ENCODE results near the gene CCDC7.

CCDC7 gene

DNA sequence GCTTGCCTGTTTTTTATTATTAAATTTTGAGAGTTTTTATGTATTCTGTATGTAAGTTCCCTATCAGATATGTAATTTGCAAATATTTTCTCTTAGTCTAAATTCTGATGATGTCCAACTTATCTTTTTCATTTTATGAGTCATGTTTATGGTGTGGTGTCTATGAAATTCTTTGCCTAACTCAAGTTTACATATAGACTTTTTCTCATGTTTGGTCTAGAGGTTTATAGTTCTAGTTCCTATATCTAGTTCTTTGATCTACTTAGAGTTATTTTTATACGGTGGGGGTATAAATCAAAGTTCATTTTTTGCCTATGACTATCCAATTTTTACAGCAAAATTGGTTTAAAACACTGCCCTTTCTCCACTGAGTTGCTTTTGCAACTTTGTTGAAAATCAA lies 26.3 kb upstream of the CCDC7 start:
- TF ChIP-seq TCF4 (CRISPR knock-in tag; IDR thresholded peaks at IDR 0.05; ENCODE audit: borderline replicate concordance) (no peak), POU6F1 (CRISPR knock-in tag; IDR thresholded peaks at IDR 0.05; ENCODE audit: borderline replicate concordance, low read depth) (no peak), RARB (CRISPR knock-in tag; IDR thresholded peaks at IDR 0.05) (no peak), GLIS3 (CRISPR knock-in tag; IDR thresholded peaks at IDR 0.05) (no peak), BACH2 (CRISPR knock-in tag; IDR thresholded peaks at IDR 0.05; ENCODE audit: borderline replicate concordance) (no peak)
- no peak for ATAC-seq

- ATAC-seq, result no peak
These were observed 19.8 kb upstream of the CCDC7 start for GRCh38 chr10:32426186-32426585.

DNA sequence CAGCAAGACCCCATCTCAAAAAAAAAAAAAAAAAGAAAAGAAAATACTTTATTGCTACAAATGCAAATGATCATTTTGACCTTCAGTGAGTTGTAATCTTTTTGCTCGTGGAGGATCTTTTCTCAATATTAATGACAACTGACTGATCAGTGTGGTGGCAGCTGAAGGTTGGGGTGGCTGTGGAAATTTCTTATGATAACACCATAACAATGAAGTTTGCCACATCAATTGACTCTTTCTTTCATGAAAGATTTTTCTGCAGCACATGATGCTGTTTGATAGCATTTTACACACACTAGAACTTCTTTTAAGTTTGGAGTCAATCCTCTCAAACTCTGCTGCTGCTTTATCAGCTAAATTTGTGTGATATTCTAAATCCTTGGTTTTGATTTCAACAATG lies 12.4 kb upstream of the CCDC7 start:
- ATAC-seq, result no peak
- TF ChIP-seq PATZ1 (CRISPR knock-in tag; IDR thresholded peaks at IDR 0.05; ENCODE audit: borderline replicate concordance) (no peak), ZNF565 (CRISPR knock-in tag; conservative IDR thresholded peaks at IDR 0.05; ENCODE audit: low read depth) (no peak), TSHZ2 (CRISPR knock-in tag; IDR thresholded peaks at IDR 0.05) (no peak), ZC3H10 (CRISPR knock-in tag; IDR thresholded peaks at IDR 0.05) (no peak), BACH2 (CRISPR knock-in tag; IDR thresholded peaks at IDR 0.05; ENCODE audit: borderline replicate concordance) (no peak), GLIS3 (CRISPR knock-in tag; IDR thresholded peaks at IDR 0.05) (no peak)

More at GRCh38 chr10:32426186-32426585, 19.8 kb upstream of the CCDC7 start:
- TF ChIP-seq POU6F1 (CRISPR knock-in tag; IDR thresholded peaks at IDR 0.05; ENCODE audit: borderline replicate concordance, low read depth) (no peak), BACH2 (CRISPR knock-in tag; IDR thresholded peaks at IDR 0.05; ENCODE audit: borderline replicate concordance) (no peak), ZFP30 (CRISPR knock-in tag; IDR thresholded peaks at IDR 0.05) (no peak), GLIS3 (CRISPR knock-in tag; IDR thresholded peaks at IDR 0.05) (no peak), ARNTL (CRISPR knock-in tag; IDR thresholded peaks at IDR 0.05; ENCODE audit: borderline replicate concordance, low read depth) (no peak), TSHZ2 (CRISPR knock-in tag; IDR thresholded peaks at IDR 0.05) (no peak), RARB (CRISPR knock-in tag; IDR thresholded peaks at IDR 0.05) (no peak)

GRCh38 chr10:32436215-32436614 lies 9.7 kb upstream of the CCDC7 start:
- no peak for ATAC-seq
- TF ChIP-seq PATZ1 (CRISPR knock-in tag; IDR thresholded peaks at IDR 0.05; ENCODE audit: borderline replicate concordance), result no peak
- no peak for TF ChIP-seq ZNF565 (CRISPR knock-in tag; conservative IDR thresholded peaks at IDR 0.05; ENCODE audit: low read depth)
- no peak for TF ChIP-seq ZNF70 (CRISPR knock-in tag; IDR thresholded peaks at IDR 0.05)
- no peak for TF ChIP-seq TOX (CRISPR knock-in tag; IDR thresholded peaks at IDR 0.05; ENCODE audit: borderline replicate concordance)
- TF ChIP-seq ARNTL (CRISPR knock-in tag; IDR thresholded peaks at IDR 0.05; ENCODE audit: borderline replicate concordance, low read depth), result no peak
- TF ChIP-seq GLIS3 (CRISPR knock-in tag; IDR thresholded peaks at IDR 0.05), result no peak
- TF ChIP-seq RARB (CRISPR knock-in tag; IDR thresholded peaks at IDR 0.05), result no peak
- TF ChIP-seq, protein P1, sequence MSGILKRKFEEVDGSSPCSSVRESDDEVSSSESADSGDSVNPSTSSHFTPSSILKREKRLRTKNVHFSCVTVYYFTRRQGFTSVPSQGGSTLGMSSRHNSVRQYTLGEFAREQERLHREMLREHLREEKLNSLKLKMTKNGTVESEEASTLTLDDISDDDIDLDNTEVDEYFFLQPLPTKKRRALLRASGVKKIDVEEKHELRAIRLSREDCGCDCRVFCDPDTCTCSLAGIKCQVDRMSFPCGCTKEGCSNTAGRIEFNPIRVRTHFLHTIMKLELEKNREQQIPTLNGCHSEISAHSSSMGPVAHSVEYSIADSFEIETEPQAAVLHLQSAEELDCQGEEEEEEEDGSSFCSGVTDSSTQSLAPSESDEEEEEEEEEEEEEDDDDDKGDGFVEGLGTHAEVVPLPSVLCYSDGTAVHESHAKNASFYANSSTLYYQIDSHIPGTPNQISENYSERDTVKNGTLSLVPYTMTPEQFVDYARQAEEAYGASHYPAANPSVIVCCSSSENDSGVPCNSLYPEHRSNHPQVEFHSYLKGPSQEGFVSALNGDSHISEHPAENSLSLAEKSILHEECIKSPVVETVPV (CRISPR knock-in tag; IDR thresholded peaks at IDR 0.05), result no peak
- TF ChIP-seq ZC3H10 (CRISPR knock-in tag; IDR thresholded peaks at IDR 0.05), result no peak
- TF ChIP-seq ZNF8 (CRISPR knock-in tag; IDR thresholded peaks at IDR 0.05), result no peak
